ENCODE measurements around the gene SCOC. TPM values are rescaled to one million over a fixed set of nuclear protein-coding genes. Genes with fewer than 3 reads are reported as not detected.

SCOC gene
- total and polyA plus RNA-seq, 2 of the 13 experiments (the other 11 are each of a cell fraction or from before 2014, with no cell fraction given) = 43.8 to 65.2 TPM

- peak; percentile 73; the same call in 1 of the 2 replicates for TF ChIP-seq KIAA2018 (CRISPR knock-in tag; IDR thresholded peaks at IDR 0.05; ENCODE audit: borderline replicate concordance)
- peak; percentile 94; the same call in 1 of the 2 replicates for TF ChIP-seq FOXC1 (CRISPR knock-in tag; IDR thresholded peaks at IDR 0.05; ENCODE audit: borderline replicate concordance)
- TF ChIP-seq CBX2 (IDR thresholded peaks at IDR 0.05; ENCODE audit: low read depth, low read length) = no peak
- TF ChIP-seq CBX2 (CRISPR knock-in tag; IDR thresholded peaks at IDR 0.05; ENCODE audit: low read depth) = peak; percentile 68; the same call in 1 of the 2 replicates
- TF ChIP-seq THYN1 (CRISPR knock-in tag; IDR thresholded peaks at IDR 0.05; ENCODE audit: borderline replicate concordance, low read depth) = no peak
- peak; percentile 53; the same call in 1 of the 2 replicates for TF ChIP-seq DMAP1 (CRISPR knock-in tag; IDR thresholded peaks at IDR 0.05)
- TF ChIP-seq GABPB1 (CRISPR knock-in tag; IDR thresholded peaks at IDR 0.05) = peak; percentile 68; the same call in 1 of the 2 replicates
- TF ChIP-seq ZNF318 (CRISPR knock-in tag; IDR thresholded peaks at IDR 0.05) = 0 out of 2 replicates have a peak, but pooled peaks have one; percentile 69
- TF ChIP-seq ZNF260 (CRISPR knock-in tag; IDR thresholded peaks at IDR 0.05; ENCODE audit: borderline replicate concordance, low read depth) = no peak
- TF ChIP-seq EZH2 (conservative IDR thresholded peaks at IDR 0.05; ENCODE audit: low read depth, low read length) = no peak
Measured at GRCh38 chr4:140427106-140427918, 53.9 kb downstream of the SCOC start, which contains the start of gene CLGN (continued).
